IPS DF 6.9 (cell line): ENCODE measurements around the gene GIPC2.
"Not testable (repeated sequence)": the region's sequence is repeated elsewhere in the genome, so short reads cannot be mapped to it uniquely, and the experiment has no call there.

ENCODE experiments used
- DNase-seq: peaks from one replicate; pipeline ENCODE4 v3.0.0-alpha.2; 2013; ENCODE audit warnings: low read depth, low spot score
- H3K27ac ChIP-seq: one replicate; pipeline ENCODE4 v1.5.1; 2013; ENCODE audit warnings: low read length, control low read depth
- H3K27me3 ChIP-seq: 2 replicates; pipeline ENCODE4 v1.6.1; 2013; ENCODE audit warnings: mild to moderate bottlenecking, low read length; ENCODE audit not compliant: control insufficient read depth, insufficient read depth
- H3K36me3 ChIP-seq: 2 replicates; pipeline ENCODE4 v1.6.1; 2013; ENCODE audit warnings: low read length; ENCODE audit not compliant: control insufficient read depth, insufficient read depth
- H3K4me1 ChIP-seq: 2 replicates; pipeline ENCODE4 v1.6.1; 2013; ENCODE audit warnings: low read length; ENCODE audit not compliant: control insufficient read depth, insufficient read depth
- H3K4me3 ChIP-seq: 2 replicates; pipeline ENCODE4 v1.5.1; 2013; ENCODE audit warnings: mild to moderate bottlenecking, low read length
- H3K9me3 ChIP-seq: 2 replicates; pipeline ENCODE4 v1.6.1; 2013; ENCODE audit warnings: low read length, inconsistent platforms; ENCODE audit not compliant: control insufficient read depth, insufficient read depth
- WGBS: extraction: QIAGEN DNeasy Blood & Tissue Kit; methylation state at CpG from one replicate; pipeline ENCODE4 v1.1.7; 2013; ENCODE audit warnings: mixed read lengths, missing lambda C conversion rate; ENCODE audit not compliant: insufficient read length, insufficient coverage; 5-methylcytosine and 5-hydroxymethylcytosine counted together

GIPC2 gene

GRCh38 chr1:78080767-78081166, 35.0 kb downstream of the GIPC2 start:
- no peak overlapping the region for H3K27ac ChIP-seq
- WGBS: no CpG with 5 or more reads among the region's 2 CpGs
- H3K4me1 ChIP-seq: no peaks in the 10 kb centered on the region
- no peak overlapping the region for H3K4me3 ChIP-seq
- H3K27me3 ChIP-seq: no peaks in the 10 kb centered on the region
- no peaks in the 10 kb centered on the region for H3K9me3 ChIP-seq
- no peaks in the 10 kb centered on the region for H3K36me3 ChIP-seq
- no peak for DNase-seq

DNA sequence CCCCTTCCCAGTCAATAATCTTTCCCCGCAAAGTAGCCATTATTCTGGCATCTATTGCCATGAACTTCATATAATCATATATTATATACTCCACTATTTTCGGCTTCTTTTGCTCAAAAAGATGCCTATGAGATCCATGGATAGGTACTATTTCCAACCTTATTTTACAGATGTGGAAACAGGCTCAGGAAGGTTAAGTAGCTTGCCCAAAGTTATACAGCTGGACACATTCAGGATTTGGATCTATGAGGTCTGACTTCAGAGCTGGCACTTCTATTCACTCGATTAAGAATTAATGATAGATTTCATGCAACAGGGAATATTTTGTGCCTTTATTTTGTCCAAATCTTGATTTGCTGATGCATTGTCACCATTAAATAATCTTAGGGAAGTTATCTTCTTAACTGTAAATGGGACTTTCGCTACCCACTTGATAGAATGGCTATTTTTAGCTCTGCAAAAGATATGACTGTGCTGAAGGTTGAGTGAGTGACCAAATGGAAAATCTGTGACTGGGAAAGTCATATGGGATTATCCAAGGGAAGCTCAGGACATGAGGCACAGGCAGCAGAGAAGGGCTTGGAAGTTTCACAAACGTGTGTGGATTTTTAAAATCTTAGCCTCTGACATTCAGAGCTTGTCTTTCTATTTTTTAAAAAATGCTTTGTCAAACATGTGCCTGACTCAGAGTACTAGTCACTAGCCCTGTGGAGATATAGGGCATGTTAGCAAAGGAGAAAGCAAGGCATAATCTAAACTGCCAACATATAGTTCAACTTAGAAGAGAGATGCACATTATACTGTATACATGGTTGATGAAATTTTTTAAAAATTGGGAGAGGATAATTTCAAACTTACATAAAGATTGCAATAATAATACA, 36.5 kb downstream of the GIPC2 start:
- no peaks in the 10 kb centered on the region for H3K9me3 ChIP-seq
- no peak overlapping the region for H3K27ac ChIP-seq
- H3K36me3 ChIP-seq: no peaks in the 10 kb centered on the region
- H3K4me3 ChIP-seq: no peak overlapping the region
- H3K27me3 ChIP-seq: no peaks in the 10 kb centered on the region
- DNase-seq: no peak
- no peaks in the 10 kb centered on the region for H3K4me1 ChIP-seq
- no CpG with 5 or more reads among the region's 5 CpGs for WGBS

GRCh38 chr1:78084639-78085038, 38.9 kb downstream of the GIPC2 start:
- not testable (repeated sequence) for H3K27ac ChIP-seq, H3K36me3 ChIP-seq, H3K4me1 ChIP-seq, H3K9me3 ChIP-seq, DNase-seq, H3K4me3 ChIP-seq, H3K27me3 ChIP-seq

DNA sequence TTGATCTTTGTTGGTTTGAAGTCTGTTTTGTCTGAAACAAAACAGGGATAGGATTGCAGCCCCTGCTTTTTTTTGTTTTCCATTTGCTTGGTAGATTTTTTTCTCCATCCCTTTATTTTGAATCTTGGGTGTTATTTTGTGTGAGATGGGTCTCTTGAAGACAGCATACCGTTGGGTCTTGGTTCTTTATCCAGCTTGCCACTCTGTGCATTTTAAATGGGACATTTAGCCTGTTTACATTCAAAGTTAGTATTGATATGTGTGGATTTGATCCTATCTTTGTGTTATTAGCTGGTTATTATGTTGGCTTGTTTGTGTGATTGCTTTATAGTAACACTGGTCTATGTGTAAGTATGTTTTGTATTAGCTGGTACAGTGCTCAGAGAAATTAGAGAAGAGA, 40.9 kb downstream of the GIPC2 start:
- Histone ChIP-seq H3K4me3 (no peak overlapping the region), H3K4me1 (0 out of 2 replicates have a peak, but pooled peaks cover 2% of the 10 kb centered on the region), H3K9me3 (no peaks in the 10 kb centered on the region), H3K27ac (no peak overlapping the region), H3K36me3 (no peaks in the 10 kb centered on the region), H3K27me3 (no peaks in the 10 kb centered on the region)
- DNase-seq: no peak
- whole genome bisulfite sequencing: no CpG with 5 or more reads among the region's 1 CpG

DNA sequence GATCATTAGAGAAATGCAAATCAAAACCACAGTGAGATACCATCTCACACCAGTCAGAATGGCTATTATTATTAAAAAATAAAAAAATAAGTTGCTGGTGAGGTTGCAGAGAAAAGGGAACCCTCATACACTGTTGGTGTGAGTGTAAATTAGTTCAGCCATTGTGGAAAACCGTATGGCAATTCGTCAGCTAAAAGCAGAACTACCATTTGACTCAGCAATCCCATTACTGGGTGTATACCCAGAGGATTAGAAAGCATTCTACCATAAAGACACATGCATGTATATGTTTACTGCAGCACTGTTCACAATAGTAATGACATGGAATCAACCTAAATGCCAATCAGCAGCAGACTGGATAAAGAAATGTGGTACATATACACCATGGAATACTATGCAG, 42.2 kb downstream of the GIPC2 start:
- no CpG with 5 or more reads among the region's 2 CpGs for WGBS
- H3K27ac ChIP-seq: no peak overlapping the region
- H3K36me3 ChIP-seq: no peaks in the 10 kb centered on the region
- no peaks in the 10 kb centered on the region for H3K9me3 ChIP-seq
- 0 out of 2 replicates have a peak, but pooled peaks cover 2% of the 10 kb centered on the region for H3K4me1 ChIP-seq
- DNase-seq: no peak
- no peaks in the 10 kb centered on the region for H3K27me3 ChIP-seq
- no peak overlapping the region for H3K4me3 ChIP-seq

DNA sequence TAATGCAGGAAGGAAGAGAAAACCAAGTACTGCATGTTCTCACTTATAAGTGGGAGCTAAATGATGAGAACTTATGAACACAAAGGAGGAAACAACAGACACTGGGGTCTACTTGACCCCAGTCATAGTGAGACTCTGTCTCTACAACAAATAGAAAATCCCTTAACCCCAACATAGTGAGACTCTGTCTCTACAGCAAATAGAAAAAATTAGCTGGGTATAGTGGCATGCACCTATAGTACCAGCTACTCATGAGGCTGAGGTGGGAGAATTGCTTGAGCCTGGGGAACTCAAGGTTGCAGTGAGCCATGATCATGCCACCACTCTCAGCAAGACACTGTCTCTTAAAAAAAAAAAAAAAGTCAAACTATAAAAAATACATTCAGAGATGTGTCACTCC, 42.7 kb downstream of the GIPC2 start:
- Histone ChIP-seq H3K36me3 (no peaks in the 10 kb centered on the region), H3K4me1 (0 out of 2 replicates have a peak, but pooled peaks cover 2% of the 10 kb centered on the region), H3K9me3 (no peaks in the 10 kb centered on the region), H3K27me3 (no peaks in the 10 kb centered on the region), H3K4me3 (no peak overlapping the region), H3K27ac (no peak overlapping the region)
- DNase-seq: no peak

DNA sequence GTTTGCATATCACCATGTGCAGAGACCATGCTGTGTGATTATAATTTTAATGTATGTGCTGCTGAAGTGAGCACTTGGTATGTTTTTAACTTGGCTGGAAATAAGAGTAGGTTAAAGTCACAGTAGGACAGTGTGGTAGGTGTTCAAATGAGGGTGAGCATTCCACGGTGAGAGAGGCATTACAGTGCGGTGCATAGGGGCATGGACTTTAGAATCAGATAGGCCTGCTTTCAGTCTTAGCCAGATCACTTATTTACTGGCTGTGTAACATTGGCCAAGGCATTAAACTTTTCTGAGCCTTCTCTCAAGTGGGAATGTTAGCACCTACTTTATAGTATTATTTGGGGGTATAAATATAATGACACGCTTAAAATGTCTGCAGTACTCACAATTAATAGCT, 43.2 kb downstream of the GIPC2 start:
- H3K27ac ChIP-seq: no peak overlapping the region
- 0 out of 2 replicates have a peak, but pooled peaks cover 2% of the 10 kb centered on the region for H3K4me1 ChIP-seq
- H3K36me3 ChIP-seq: no peaks in the 10 kb centered on the region
- no peak overlapping the region for H3K4me3 ChIP-seq
- no peaks in the 10 kb centered on the region for H3K9me3 ChIP-seq
- no peaks in the 10 kb centered on the region for H3K27me3 ChIP-seq
- DNase-seq: no peak
- WGBS: no CpG with 5 or more reads among the region's 3 CpGs

DNA sequence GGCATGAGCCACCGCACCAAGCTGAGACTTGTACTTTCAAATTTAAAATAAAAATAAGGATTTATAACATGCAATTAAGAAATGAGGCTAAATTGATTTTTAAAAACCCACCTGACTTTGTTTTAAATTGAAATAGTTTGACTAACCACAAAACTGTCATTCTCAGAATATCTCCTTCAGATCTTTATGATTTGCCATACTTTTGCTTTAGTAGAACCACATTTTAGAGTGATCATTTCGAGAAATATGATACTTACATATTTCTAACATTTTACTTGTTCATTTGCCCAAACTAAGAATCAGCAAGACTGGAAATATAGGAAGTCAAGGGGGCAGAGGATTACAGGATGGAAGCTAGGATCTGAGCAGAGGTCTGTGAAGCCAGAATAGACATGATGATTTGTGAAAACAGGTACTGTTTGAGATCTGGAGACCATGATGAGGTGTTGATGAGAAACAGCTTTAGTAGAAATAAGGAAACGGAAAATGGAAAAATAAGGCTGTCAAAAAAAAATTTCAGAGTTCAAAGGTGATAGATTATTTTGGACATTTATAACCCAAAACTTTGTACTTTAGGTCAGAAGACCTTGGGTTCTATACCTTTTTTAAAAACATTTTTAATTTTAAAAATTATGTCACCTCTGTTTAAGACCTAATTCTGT, 44.8 kb downstream of the GIPC2 start:
- Histone ChIP-seq H3K4me1 (0 out of 2 replicates have a peak, but pooled peaks cover 2% of the 10 kb centered on the region), H3K27ac (no peak overlapping the region), H3K4me3 (no peak overlapping the region), H3K36me3 (no peaks in the 10 kb centered on the region), H3K27me3 (no peaks in the 10 kb centered on the region), H3K9me3 (no peaks in the 10 kb centered on the region)
- no peak for DNase-seq
- no CpG with 5 or more reads among the region's 3 CpGs for WGBS

DNA sequence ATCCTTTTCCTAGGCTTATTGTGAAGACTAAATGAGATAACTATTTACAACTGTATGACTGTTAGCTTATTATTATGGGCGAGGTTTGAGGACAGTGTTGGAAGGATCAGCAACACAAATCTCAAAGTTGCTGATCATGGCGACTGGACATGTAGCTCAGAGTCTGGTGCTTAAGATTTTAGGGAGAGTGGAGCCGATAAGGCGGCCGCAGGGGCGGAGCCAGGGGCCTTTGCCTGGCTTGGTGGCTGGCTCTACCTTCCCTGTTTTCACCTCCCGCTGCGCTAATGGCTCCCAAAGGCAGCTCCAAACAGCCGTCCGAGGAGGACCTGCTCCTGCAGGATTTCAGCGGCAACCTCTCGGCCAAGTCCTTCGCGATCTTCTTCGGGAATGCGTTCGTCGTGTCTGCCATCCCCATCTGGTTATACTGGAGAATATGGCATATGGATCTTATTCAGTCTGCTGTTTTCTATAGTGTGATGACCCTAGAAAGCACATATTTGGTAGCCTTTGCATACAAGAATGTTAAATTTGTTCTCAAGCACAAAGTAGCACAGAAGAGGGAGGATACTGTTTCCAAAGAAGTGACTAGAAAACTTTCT, 45.5 kb downstream of the GIPC2 start:
- 0 out of 2 replicates have a peak, but pooled peaks cover 2% of the 10 kb centered on the region for H3K4me1 ChIP-seq
- H3K4me3 ChIP-seq: no peak overlapping the region
- no CpG with 5 or more reads among the region's 18 CpGs for WGBS
- H3K36me3 ChIP-seq: no peaks in the 10 kb centered on the region
- no peaks in the 10 kb centered on the region for H3K27me3 ChIP-seq
- no peaks in the 10 kb centered on the region for H3K9me3 ChIP-seq
- H3K27ac ChIP-seq: no peak overlapping the region
- no peak for DNase-seq

- Histone ChIP-seq H3K9me3 (no peaks in the 10 kb centered on the region), H3K4me1 (0 out of 2 replicates have a peak, but pooled peaks cover 2% of the 10 kb centered on the region), H3K4me3 (no peak overlapping the region), H3K27me3 (no peaks in the 10 kb centered on the region), H3K36me3 (no peaks in the 10 kb centered on the region), H3K27ac (no peak overlapping the region)
- DNase-seq: no peak
- WGBS: no CpG with 5 or more reads among the region's 3 CpGs
These were observed 46.1 kb downstream of the GIPC2 start for GRCh38 chr1:78091886-78092285.
